GM18909 (cell line): ENCODE measurements around the gene TFEB.

ENCODE experiments used
- ATAC-seq: cut with Tn5 transposase; IDR thresholded peaks from one replicate; pipeline ENCODE4 v1.9.1; 2021; ENCODE audit warnings: mild to moderate bottlenecking; ENCODE audit not compliant: unreplicated experiment, poor library complexity

The TFEB gene

DNA sequence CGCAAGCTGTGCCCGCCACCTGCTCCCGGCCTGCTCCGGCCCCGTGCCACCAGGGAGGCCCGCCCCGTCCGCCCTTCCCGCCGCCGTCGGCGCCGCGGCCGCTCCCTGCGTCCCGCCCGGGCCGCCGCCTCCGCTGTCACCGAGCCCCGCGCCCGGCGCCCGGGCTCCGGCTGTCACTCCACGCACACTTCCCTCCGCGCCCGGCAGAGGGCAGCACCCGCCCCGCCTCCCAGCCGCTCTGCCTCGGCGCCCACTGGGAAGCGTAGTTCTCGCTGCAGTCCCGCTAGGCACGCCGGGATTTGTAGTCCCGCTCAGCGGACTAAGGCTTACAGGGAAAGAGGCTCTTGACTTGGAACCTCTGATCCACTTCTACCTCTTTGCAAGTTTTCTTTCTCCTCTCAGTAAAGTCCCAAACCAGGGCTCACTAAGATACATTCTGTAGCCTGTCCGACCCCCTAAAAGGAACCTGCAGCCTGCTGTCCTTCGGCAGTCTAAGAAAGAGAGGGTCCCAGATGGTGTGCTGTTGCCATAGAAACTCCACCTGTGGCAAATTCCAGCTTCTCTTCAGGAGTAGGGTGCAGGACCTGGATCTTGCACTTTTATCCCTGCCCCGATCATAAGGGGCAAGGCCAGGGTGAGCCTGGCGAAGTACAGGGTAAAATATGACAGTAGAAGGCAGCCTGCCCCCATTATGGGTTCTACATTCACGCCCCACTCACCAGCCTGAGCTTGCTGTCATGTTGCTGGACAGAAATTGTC, at the start of gene TFEB:
TFEB (minus strand) TSS at position 182 of the 759 bp plus-strand sequence. CDS start 44,395 bp downstream, outside the sequence.
- ATAC-seq: peak; percentile 59

DNA sequence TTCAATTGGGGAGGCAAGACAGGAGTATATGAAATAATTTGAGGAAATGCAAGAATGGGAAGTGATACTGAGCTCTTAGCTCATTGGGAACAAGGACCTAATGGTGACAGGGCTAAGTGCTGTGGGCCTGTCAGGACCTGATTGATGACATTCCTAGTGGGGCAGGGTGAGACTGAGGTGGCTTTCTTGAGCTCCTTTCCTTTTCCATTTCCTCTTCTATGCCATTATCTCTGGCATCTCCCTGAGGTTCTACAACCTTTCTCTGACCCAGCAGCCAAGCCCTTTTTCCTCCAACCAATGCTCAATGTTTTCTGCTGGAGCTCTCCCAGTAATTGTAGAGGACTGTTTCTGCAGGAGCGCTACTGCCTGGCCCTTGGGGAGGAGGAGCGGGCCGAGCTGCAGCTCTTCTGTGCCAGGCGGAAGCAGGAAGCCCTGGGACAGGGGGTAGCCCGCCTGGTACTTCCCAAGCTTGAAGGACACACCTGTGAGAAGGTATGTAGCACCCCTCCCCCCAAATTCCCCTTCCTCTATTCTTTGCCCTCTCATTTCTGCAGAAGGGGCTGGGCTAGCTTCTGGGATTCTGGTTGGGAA, 49.3 kb upstream of the TFEB start:
- no peak for ATAC-seq

DNA sequence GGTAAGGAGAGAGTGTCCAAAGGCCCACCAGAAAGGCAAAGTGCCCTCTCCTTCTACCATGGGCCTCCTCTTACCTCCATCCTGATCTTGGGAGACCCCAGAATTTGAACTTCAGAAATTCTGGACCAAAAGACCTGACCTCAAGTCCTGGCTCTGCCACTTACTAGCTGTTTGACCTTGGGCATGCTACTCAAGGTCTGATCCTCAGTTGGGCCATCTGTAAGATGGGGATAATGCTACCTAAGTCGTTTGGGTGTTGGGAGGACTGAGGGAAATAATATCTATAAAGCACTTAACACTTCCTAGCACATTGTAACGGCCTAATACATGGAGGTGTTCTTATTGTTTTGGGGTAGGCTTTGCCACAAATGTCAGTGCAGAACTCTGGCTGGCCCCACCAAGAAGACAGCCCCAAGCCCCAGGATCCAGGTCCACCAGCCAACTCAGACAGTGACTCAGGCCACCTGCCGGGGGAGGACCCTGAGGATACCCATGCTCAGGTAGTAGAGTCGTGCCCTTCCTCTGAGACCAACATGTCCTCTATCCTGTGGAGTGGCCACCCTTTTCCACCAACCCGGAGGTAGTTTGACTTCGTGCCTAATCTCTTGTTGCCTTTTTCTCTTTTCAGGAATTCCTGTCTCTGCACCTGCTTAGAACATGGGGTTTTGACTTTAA, 47.8 kb upstream of the TFEB start:
- ATAC-seq: no peak

DNA sequence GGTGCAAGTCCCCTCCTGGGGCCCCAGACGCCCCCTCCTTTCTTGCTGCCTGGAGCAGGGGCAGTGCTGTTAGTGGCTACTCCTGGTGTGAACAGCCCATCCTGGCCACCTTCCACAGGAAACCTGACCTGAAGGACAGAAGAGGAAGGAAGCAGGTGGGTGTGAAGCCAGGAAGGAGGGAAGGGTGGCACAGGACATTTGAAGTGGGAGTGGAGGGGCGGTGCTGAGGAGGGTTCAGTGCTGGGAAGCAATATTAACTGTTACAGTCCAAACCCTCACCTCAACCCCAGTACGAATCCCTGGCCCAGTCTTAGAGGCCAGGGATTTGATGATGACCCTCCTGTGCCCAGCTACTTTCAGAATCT, 45.9 kb upstream of the TFEB start:
- no peak for ATAC-seq

DNA sequence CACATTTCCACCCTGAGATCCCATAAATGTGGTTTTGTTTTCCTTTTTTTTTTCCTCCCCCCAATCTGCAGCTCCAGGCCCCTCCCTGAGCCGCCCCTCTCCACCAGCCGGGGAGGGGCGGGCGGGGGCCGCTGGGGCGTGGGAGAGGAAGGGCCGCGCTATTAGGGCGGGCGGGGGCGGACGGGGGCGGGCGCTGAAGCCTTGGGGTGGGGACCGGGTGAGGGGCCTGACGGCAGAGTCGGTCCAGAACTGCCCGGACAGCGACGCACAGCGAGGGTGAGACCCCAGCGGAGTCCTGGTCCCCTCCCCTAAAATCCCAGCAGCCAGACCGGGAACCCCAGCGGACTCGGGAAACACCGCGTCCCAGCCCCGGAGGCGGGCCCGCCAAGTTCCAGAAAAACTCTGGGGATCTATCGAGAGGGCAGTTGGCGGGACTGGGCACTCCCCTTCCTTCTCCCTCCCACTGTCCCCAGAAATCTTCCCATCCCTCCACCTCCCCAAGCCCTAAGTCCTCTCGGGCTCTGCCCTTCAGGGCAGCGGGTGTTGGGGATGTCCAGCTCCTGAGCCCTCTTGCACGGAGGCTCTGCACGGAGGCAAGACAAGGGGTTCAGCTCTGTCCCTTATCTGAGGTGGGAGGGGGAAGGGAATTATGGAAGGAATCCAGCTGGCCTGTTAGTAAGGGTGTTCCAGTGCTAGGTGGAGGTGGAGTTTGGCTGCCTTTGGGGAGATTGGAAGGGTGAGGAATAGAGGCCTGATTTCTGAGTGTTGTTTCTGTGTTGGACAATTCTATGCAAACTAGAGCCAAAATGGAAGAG, 45.4 kb upstream of the TFEB start, which contains the start of gene PRICKLE4:
PRICKLE4 (plus strand) TSS at position 232 of the 815 bp plus-strand sequence. CDS start 2,692 bp downstream, outside the sequence.
- ATAC-seq: no peak

DNA sequence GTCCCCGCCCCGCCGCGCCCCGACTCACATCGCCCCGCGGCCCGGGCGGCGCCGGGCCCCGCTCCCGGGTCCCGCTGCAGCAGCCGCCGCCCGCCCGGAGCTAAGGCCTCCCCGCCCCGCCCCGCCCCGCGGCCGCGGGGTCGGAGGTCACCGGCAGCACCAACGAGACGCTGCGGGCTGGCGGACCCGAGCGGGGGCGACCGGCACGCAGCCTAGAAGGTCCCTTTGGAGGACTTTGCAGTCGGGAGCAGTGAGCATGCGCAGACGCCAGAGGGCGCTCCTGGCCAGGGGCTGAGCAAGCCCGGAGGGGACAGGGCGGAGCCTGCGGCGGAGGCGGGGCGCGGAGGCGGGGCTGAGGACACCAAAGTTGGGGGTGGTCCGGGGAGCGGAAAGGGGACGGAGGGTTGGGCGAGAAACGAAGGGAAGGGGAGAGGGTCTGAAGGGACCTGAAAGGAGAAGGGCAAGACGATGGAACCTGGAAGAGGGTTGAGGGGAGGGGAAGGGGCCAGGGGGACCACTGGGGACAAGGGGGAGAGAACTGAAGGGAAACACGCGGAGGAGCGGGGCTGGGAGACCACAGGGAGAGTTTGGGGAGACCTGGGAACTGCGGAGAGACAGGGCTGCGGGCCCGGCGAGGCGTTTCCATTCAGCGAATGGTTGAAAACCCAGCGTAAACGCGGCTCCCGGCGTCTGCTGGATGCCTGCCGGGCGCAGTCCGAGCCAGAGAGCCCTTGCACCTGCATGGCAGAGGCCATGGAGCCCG, 44.6 kb upstream of the TFEB start, which contains the start of gene FRS3:
FRS3 (minus strand) TSS at position 113 of the 763 bp plus-strand sequence. CDS start 2,913 bp downstream, outside the sequence.
- ATAC-seq: peak; percentile 91

DNA sequence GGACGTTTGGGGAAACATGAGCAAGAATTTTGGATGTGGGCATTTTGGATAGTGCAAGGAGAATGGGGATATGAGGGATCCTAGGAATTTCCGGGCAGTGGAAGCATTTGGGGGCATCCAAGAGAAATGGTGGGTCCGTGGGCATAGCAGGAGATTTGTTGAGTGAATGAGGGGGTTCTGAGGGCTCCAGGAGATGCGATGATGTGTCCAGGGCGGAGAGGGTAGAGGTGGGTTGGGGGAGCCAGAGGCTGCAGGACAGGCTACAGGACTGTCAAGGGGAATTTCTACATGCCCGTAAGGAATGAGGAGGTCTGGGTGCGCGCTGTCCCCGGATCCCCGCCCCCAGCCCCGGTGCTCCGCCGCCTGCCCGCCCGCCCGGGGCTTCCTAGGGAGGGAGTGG, 43.9 kb upstream of the TFEB start:
- ATAC-seq: peak; percentile 17

DNA sequence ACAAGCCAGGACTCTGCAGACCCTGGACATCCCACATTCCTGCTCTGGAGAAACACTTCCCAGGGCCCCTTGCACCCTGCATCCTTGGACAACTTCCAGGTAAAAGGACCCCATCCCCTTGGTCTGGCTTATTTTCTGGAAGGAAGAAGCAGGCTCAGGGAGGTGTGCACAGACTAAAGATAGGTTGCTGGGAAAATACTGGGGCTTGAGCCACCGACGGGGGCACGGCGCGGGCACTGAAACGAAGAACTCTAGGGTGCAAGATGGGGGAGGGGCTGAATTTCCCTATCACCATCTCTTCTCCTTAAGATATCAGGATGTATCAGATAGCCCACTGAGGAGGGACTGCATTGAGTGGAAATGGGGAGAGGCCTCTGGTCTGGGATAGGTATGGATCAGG, 43.5 kb upstream of the TFEB start:
- ATAC-seq: no peak

DNA sequence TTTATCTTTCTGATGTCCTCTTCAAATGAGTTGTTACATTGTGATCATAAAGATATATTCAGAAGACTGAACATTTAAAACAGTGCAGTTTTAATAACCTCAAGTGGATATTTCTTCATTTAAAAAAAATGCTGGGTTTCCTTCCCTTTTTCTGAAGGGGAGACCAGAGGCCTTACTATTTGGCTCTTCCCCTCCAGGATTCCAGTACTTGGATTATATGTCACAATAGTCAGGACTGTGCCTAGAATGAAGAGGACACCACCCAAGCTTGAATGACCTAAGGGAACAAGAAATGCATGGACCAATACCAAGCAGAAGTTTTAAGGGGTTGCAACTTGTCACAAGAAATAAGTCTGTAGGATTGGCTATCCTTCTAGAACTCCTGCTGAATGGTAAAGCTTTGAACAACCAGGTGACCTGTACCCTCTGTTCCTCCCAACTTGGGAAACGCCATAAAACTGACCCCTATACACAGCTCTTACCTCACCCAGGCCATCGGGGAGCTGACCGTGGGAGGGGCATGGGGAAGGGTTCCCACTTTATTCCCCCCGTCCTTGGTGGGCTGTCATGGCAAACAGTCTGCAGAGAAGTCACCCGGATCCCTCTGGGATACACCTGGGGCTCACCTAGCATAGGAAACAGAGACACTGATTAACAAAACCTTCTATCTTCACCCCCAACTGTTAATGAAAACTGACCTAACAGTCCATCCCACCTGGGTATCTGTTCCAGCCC, 42.3 kb upstream of the TFEB start:
- no peak for ATAC-seq

DNA sequence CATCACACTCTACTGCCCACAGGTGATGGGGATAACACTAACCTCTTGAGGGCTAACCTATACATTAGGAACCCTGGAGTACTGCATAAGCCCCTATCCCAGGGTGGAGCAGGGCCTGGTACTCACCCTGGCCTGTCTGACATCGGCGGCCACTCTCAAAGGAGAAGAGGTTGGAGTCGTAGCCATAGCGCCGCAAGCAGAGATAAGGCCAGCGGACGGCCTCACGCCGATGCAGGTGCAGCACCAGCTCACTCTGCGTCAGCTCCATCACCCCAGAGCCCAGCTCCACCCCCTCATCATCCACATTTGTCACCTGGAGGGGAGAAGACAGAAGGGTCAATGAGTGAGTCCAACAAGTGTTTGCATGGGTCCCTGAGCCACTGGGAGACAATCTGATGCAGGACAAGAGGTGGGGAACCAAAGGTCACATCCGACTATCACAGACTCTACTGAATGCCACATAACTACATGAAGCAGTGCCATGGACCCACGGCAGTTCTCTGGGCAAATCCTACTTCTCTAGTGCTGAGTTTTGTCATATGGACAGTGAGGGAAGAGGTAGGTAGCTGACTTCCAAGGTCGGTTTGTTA, 40.0 kb upstream of the TFEB start:
- ATAC-seq: no peak

DNA sequence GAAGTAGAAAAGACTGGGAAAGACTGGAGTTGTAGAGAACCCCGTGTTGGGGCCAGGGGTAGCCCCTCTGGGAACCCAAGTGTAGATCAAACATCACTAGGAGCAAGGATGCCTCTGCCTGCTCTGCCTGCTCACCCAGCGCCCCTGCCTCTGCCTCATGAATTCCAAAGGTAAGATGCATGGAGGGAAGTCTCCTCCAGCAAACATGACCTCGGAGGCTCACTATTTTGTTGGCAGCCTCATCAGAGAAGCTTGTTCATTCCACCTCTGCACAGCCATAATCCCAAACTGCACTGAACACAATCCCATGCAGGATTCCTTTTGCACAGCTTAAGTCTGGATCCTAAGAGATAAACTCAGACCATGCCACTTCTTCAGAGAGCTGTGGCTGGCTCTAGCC, 39.4 kb upstream of the TFEB start:
- no peak for ATAC-seq

DNA sequence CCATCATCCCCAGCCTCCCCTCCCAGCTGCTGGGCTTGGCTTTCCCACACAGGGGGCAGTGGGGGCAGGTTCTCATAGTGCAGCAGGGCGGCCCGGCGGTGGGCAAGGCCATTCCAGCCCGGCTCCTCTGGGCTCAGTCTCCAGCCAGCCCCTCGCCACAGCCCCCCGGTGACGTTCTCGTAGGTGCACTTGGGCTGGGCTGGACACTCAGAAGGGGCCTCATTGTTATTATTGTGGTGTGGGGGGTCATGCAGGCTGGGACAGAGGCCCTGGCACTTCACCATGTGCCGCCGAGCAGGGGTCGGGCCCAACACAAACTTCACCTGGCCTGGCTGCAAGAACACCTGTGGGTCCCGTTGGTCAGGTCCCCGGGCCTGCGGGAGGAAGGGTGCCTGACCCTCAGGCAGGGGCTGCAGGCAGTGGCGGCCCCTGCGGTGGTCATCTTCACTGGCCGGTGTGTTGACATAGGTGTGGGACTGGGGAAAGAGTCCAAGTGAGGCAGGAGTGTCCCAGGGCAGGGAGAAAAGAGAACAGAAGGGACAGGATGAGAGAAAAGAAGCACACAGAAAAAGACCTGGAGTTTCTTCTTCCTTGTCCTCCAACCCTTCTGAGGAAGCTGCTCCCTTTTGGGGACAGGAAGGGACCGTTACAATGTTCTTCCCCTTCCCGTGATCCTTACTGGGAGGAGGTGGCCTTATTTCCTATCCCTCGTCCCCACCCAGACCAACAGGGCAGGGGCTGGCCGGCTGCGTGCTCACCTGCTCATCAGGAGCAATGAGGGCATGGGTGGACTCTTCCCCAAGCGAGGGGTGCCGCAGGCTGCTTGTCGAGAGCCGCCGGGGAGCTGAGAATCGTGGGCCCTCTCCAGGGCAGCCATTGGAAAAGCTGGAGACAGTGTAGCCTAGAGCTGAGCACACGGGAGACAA, 35.9 kb upstream of the TFEB start:
- ATAC-seq: no peak

DNA sequence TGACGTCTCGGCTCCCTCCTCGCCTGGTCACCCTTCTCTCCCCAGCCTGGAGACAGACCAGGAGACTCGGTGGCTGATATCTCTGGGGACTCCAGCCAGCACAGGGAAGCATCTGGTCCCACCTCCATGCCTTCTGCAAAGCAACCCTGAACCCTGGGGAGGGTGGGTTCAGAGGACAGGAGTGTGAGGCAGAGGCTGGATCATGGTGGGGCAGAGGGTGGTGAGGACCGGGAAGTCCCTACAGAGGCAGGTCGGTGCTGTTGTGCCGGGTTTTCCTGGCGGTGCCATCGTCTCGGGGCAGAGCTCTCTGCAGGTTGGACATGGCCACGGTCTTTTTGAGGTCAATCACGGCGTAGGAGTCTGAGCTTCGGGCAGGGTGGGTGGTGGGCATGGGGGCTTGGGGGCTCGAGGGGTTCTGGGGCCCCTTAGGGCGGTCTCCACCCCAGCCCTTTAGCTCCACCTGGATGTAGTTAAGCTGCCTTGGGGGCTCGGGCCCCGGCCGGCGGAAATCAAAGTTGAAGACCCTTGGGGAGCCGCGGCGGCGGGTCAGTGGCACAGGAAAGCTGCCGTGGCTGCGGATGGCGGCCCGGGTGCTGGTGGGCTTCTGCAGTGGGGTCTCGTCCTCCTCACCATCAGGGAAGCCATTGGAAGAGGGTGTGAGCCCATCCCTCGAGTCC, 35.1 kb upstream of the TFEB start:
- ATAC-seq: no peak

DNA sequence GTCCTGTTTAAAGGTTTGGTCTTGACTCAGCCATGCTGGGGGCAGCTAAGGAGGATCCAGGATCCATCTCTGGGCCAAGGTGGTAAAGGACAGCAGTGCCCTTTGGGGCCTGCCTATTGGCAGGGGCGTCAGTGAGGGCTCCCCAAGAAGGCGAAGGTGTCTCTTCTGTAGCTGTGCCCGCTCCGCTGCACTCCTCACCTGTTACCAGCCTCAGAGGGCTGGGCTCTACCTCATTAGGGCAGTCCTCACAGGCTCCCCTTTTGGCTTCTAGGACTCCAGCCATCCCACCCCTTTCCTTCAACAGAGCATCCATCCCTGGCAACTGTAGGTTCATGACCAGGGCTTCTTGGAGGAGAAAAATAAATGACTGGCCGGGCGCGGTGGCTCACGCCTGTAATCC, 34.0 kb upstream of the TFEB start:
- no peak for ATAC-seq

DNA sequence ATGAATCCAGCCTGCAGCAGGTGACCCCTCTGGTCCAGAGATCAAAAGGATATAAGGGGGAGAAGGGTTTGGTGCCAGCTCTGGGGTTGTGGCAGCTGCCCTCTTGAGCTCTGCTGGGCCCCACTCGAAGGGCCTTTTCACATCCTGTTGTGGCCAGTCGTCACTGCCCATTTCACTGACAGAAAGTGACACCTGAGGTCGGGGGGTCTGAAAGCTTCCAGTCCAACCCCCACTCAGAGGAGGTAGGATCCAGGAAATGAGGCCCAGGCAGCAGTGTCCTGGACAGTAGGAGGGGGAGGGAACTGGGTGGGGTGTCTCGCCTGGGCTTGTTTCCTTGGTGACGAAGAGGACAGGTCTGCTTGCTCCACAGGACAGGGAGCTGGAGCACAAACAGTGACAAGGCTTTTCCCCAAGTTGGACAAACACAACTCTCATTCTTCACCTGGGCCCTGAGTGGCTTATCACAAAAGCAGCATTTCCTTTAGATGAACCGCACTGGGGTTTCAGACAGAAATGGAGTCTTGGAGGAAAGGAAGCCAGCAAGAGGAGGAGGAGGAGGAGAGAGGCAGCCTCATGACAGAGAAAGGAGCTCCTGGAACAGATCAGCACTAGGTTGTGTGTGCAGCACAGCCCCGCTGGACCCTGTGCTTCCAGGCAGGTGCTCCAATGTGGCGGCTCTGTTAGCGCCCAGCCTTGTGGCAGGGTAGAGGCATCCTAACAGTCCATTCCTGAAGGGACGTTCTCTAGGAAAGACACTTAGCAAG, 33.3 kb upstream of the TFEB start:
- no peak for ATAC-seq

DNA sequence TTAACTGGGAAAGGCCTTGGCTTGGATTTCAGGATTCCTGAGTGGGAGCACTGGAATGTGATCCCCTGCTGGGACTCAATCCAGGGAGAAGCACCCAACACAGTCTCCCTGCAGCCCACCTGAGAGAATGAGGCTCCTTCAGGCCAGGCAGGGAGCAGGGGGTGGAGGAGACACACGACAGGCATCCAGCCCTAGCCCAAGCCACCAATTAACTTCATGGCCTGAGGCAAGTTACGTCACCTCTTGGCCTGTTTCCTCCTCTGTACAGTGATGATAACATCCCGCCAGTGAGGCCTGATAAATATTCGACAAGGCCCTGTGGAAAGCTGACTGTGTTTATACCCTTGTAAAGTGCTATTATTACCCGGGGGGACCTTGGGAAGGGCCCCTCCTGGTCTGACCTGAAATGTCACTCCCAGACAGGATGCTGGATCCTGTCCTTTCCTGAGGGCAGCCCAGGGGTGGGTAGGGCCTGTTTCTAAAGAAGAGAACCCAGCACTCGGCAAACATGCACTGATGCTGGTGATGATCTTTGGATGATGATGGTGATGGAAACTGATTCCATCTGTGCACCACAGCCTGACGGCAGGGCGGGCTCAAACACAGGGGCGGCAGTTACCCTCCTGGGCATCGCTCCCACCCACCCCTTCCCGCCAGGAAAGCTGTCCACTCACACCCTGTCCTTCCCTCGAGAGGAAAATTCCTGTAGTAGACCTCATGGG, 31.9 kb upstream of the TFEB start:
- ATAC-seq: no peak
